CD8-positive, alpha-beta memory T cell (primary cell): Measurements from ENCODE around the gene SLC22A5. TPM values are rescaled to one million over a fixed set of nuclear protein-coding genes. Genes with fewer than 3 reads are reported as not detected.
"Not testable (repeated sequence)": the region's sequence is repeated elsewhere in the genome, so short reads cannot be mapped to it uniquely, and the experiment has no call there.

Experiments used
- CTCF ChIA-PET: fragments of 350-600 bp; sonication (Branson Sonifier 250); formaldehyde crosslinking; loops from one replicate; lab custom pipeline; 2021; ENCODE audit warnings: antibody characterized with exemption; lab: Charles Lee
- POLR2A ChIA-PET: fragments of 350-600 bp; sonication (Branson Sonifier 250); formaldehyde crosslinking; loops from one replicate; lab custom pipeline; 2021; ENCODE audit warnings: antibody characterized with exemption; lab: Charles Lee
- DNase-seq, 5 donors: peaks; one replicate each; pipeline versions ENCODE4 v3.0.0 to v3.0.0-alpha.2; 2020 to 2022; ENCODE audit warnings: mixed read lengths in 1 of 5
- H3K27ac ChIP-seq: one replicate; pipeline ENCODE4 v1.7.0; 2013; ENCODE audit warnings: low read depth, mild to moderate bottlenecking, low read length, moderate library complexity
- H3K27me3 ChIP-seq: 2 replicates; pipeline ENCODE4 v1.7.0; 2013; ENCODE audit warnings: low read length, mild to moderate bottlenecking; ENCODE audit not compliant: insufficient read depth, poor library complexity, severe bottlenecking
- H3K36me3 ChIP-seq: 2 replicates; pipeline ENCODE4 v1.7.0; 2013; ENCODE audit warnings: mild to moderate bottlenecking, low read length, moderate library complexity; ENCODE audit not compliant: insufficient read depth
- H3K4me1 ChIP-seq: 2 replicates; pipeline ENCODE4 v1.7.0; 2013; ENCODE audit warnings: mild to moderate bottlenecking, low read length, moderate library complexity; ENCODE audit not compliant: insufficient read depth
- H3K4me3 ChIP-seq: 2 replicates; pipeline ENCODE4 v1.7.0; 2013; ENCODE audit warnings: mild to moderate bottlenecking, low read length
- H3K9me3 ChIP-seq: 2 replicates; pipeline ENCODE4 v1.7.0; 2013; ENCODE audit warnings: mild to moderate bottlenecking, low read length
- H3K27ac Mint-ChIP-seq, 8 donors: one replicate each; pipeline ENCODE4 v1.8.0; 2020 to 2021; ENCODE audit warnings: mixed read lengths in 8 of 8, mild to moderate bottlenecking in 6 of 8, inconsistent platforms in 3 of 8, moderate library complexity in 3 of 8
- H3K27me3 Mint-ChIP-seq, 2 donors: one replicate each; pipeline ENCODE4 v1.8.0; 2020 to 2021; ENCODE audit warnings: mixed read lengths in 2 of 2, mild to moderate bottlenecking in 1 of 2, moderate library complexity in 1 of 2
- H3K36me3 Mint-ChIP-seq, 3 donors: one replicate each; pipeline ENCODE4 v1.8.0; 2020 to 2021; ENCODE audit warnings: mixed read lengths in 3 of 3, inconsistent platforms in 1 of 3, mild to moderate bottlenecking in 1 of 3
- H3K4me1 Mint-ChIP-seq, 3 donors: one replicate each; pipeline ENCODE4 v1.8.0; 2020 to 2021; ENCODE audit warnings: mixed read lengths in 3 of 3, inconsistent platforms in 1 of 3, mild to moderate bottlenecking in 1 of 3
- H3K4me3 Mint-ChIP-seq, 7 donors: one replicate each; pipeline ENCODE4 v1.8.0; 2020 to 2021; ENCODE audit warnings: mixed read lengths in 7 of 7, mild to moderate bottlenecking in 6 of 7, moderate library complexity in 4 of 7, inconsistent platforms in 2 of 7
- H3K9me3 Mint-ChIP-seq, 5 donors: one replicate each; pipeline ENCODE4 v1.8.0; 2020 to 2022; ENCODE audit warnings: mixed read lengths in 5 of 5, mild to moderate bottlenecking in 3 of 5, moderate library complexity in 2 of 5, inconsistent platforms in 1 of 5
- polyA plus RNA-seq: library from polyadenylated mRNA; unstranded; fragments of 300-500 nt; fragmentation: Illumina TruSeq; gene quantifications from one replicate; pipeline ENCODE4 v1.2.3, GENCODE V29; 2021
- total RNA-seq, 2 experiments: library from RNA; stranded (reverse); gene quantifications; one replicate each; pipeline ENCODE4 v1.2.3, GENCODE V29; 2021

Gene SLC22A5
- total and polyA plus RNA-seq, 3 experiments from 2014 or later, result 2.5 to 5.9 (median 5.2) TPM

GRCh38 chr5:132410451-132411303 is 41.2 kb downstream of the SLC22A5 start:
- H3K9me3 ChIP-seq, result no peaks in the 10 kb centered on the region
- peaks cover 2 to 32% (median 3%) of the 10 kb centered on the region in 3 donors for H3K36me3 Mint-ChIP-seq
- no peaks in the 10 kb centered on the region for H3K9me3 Mint-ChIP-seq
- DNase-seq, result peak; percentile 78 to 91 (median 85)
- peak overlapping the region; percentile 91 to 99 (median 96) for H3K4me3 Mint-ChIP-seq
- peaks cover 74% of the 10 kb centered on the region for H3K4me1 ChIP-seq
- POLR2A ChIA-PET, result interaction anchor here (0.5 to 5.5 kb wide), 25 partner anchors 10 to 116 kb away, joined by 3 to 77 read pairs (median 6); partner anchors contain the start of genes IRF1, SLC22A4 and SLC22A5
- H3K4me1 Mint-ChIP-seq, result peaks cover 70 to 91% (median 75%) of the 10 kb centered on the region in 3 donors
- no peaks in the 10 kb centered on the region for H3K27me3 ChIP-seq
- H3K27ac Mint-ChIP-seq, result peak overlapping the region; percentile 96 to 99 (median 98)
- CTCF ChIA-PET, result interaction anchor here (0.7 to 4.3 kb wide), 26 partner anchors 10 to 95 kb away, joined by 3 to 65 read pairs (median 10); partner anchors contain the start of gene IRF1
- H3K27me3 Mint-ChIP-seq, result no peaks in the 10 kb centered on the region
- H3K36me3 ChIP-seq, result no peaks in the 10 kb centered on the region
- peak overlapping the region; percentile 84 for H3K4me3 ChIP-seq
- H3K27ac ChIP-seq, result peak overlapping the region; percentile 93

GRCh38 chr5:132411304-132412013 is 41.9 kb downstream of the SLC22A5 start:
- Mint-ChIP-seq H3K36me3 (peaks cover 2 to 32% (median 3%) of the 10 kb centered on the region in 3 donors), H3K9me3 (no peaks in the 10 kb centered on the region), H3K4me3 (peak overlapping the region; percentile 91 to 99 (median 96)), H3K27ac (peak overlapping the region; percentile 96 to 99 (median 98)), H3K4me1 (peaks cover 68 to 91% (median 75%) of the 10 kb centered on the region in 3 donors), H3K27me3 (no peaks in the 10 kb centered on the region)
- no peaks in the 10 kb centered on the region for H3K36me3 ChIP-seq
- no peaks in the 10 kb centered on the region for H3K27me3 ChIP-seq
- peak in 3 of 5 donors; percentile 25 to 59 (median 42) for DNase-seq
- no peaks in the 10 kb centered on the region for H3K9me3 ChIP-seq
- H3K27ac ChIP-seq, result peak overlapping the region; percentile 93
- H3K4me1 ChIP-seq, result peaks cover 74% of the 10 kb centered on the region
- ChIA-PET CTCF (interaction anchor here (0.7 to 4.3 kb wide), 25 partner anchors 9 to 94 kb away, joined by 3 to 65 read pairs (median 10); partner anchors contain the start of gene IRF1), POLR2A (interaction anchor here (0.7 to 5.5 kb wide), 22 partner anchors 9 to 90 kb away, joined by 3 to 77 read pairs (median 8); partner anchors contain the start of genes IRF1 and SLC22A5)
- peak overlapping the region; percentile 84 for H3K4me3 ChIP-seq

- Histone ChIP-seq H3K27me3 (no peaks in the 10 kb centered on the region), H3K27ac (no peak overlapping the region), H3K4me1 (peaks cover 74% of the 10 kb centered on the region), H3K36me3 (no peaks in the 10 kb centered on the region), H3K9me3 (no peaks in the 10 kb centered on the region), H3K4me3 (peak overlapping the region; percentile 20)
- Mint-ChIP-seq H3K27ac (peak overlapping the region; percentile 96 to 99 (median 98)), H3K4me3 (peak overlapping the region; percentile 91 to 99 (median 96)), H3K27me3 (no peaks in the 10 kb centered on the region), H3K36me3 (peaks cover 4 to 47% (median 10%) of the 10 kb centered on the region in 3 donors), H3K4me1 (peaks cover 69 to 91% (median 75%) of the 10 kb centered on the region in 3 donors), H3K9me3 (no peaks in the 10 kb centered on the region)
- no peak for DNase-seq
- CTCF ChIA-PET, result interaction anchor here (2.3 to 5.8 kb wide), 6 partner anchors 11 to 88 kb away, joined by 11 to 78 read pairs (median 16); partner anchors contain the start of gene IRF1
- POLR2A ChIA-PET, result interaction anchor here (0.7 to 2.8 kb wide), 3 partner anchors 12 to 53 kb away, joined by 3 to 11 read pairs (median 11); no protein-coding TSS in a partner anchor
These were observed 44.1 kb downstream of the SLC22A5 start for GRCh38 chr5:132413567-132413966.

GRCh38 chr5:132414634-132415378 is 45.3 kb downstream of the SLC22A5 start:
- peak overlapping the region; percentile 91 to 99 (median 96) for H3K4me3 Mint-ChIP-seq

GRCh38 chr5:132415516-132415915 is 46.0 kb downstream of the SLC22A5 start:
- not testable (repeated sequence) for H3K36me3 ChIP-seq, H3K27me3 Mint-ChIP-seq, H3K27me3 ChIP-seq, H3K4me3 ChIP-seq, DNase-seq, H3K9me3 ChIP-seq, H3K9me3 Mint-ChIP-seq, H3K27ac ChIP-seq
- H3K4me1 ChIP-seq, result peaks cover 75% of the 10 kb centered on the region
- ChIA-PET POLR2A (interaction anchor here (1.1 to 2.8 kb wide), 8 partner anchors 10 to 81 kb away, joined by 3 to 19 read pairs (median 8); partner anchors contain the start of gene IRF1), CTCF (interaction anchor here (0.6 to 5.8 kb wide), 10 partner anchors 9 to 86 kb away, joined by 4 to 78 read pairs (median 12); partner anchors contain the start of gene IRF1)
- peaks cover 12 to 58% (median 14%) of the 10 kb centered on the region in 3 donors for H3K36me3 Mint-ChIP-seq
- H3K4me1 Mint-ChIP-seq, result peaks cover 74 to 94% (median 79%) of the 10 kb centered on the region in 3 donors
- peak overlapping the region; percentile 89 to 99 (median 98) for H3K27ac Mint-ChIP-seq
- peak overlapping the region; percentile 56 to 98 (median 95) for H3K4me3 Mint-ChIP-seq

More at GRCh38 chr5:132414634-132415378, 45.3 kb downstream of the SLC22A5 start:
- Mint-ChIP-seq H3K36me3 (peaks cover 10 to 55% (median 13%) of the 10 kb centered on the region in 3 donors), H3K27me3 (no peaks in the 10 kb centered on the region), H3K4me1 (peaks cover 70 to 91% (median 75%) of the 10 kb centered on the region in 3 donors), H3K27ac (peak overlapping the region; percentile 96 to 99 (median 98)), H3K9me3 (no peaks in the 10 kb centered on the region)
- no peak for DNase-seq
- Histone ChIP-seq H3K4me1 (peaks cover 72% of the 10 kb centered on the region), H3K9me3 (no peaks in the 10 kb centered on the region), H3K4me3 (peak overlapping the region; percentile 0), H3K36me3 (no peaks in the 10 kb centered on the region), H3K27ac (peak overlapping the region; percentile 34), H3K27me3 (no peaks in the 10 kb centered on the region)
- ChIA-PET CTCF (interaction anchor here (1.4 to 5.8 kb wide), 8 partner anchors 10 to 87 kb away, joined by 6 to 78 read pairs (median 14); partner anchors contain the start of gene IRF1), POLR2A (interaction anchor here (1.0 to 2.8 kb wide), 10 partner anchors 11 to 82 kb away, joined by 3 to 19 read pairs (median 6); partner anchors contain the start of gene IRF1)

- H3K27me3 Mint-ChIP-seq, result no peaks in the 10 kb centered on the region
- no peak for DNase-seq
- peaks cover 83 to 100% (median 88%) of the 10 kb centered on the region in 3 donors for H3K4me1 Mint-ChIP-seq
- peak overlapping the region in 6 of 7 donors; percentile 2 to 91 (median 30) for H3K4me3 Mint-ChIP-seq
- H3K9me3 Mint-ChIP-seq, result no peaks in the 10 kb centered on the region
- Histone ChIP-seq H3K4me3 (no peak overlapping the region), H3K27me3 (no peaks in the 10 kb centered on the region), H3K27ac (no peak overlapping the region), H3K4me1 (peaks cover 84% of the 10 kb centered on the region), H3K9me3 (no peaks in the 10 kb centered on the region), H3K36me3 (no peaks in the 10 kb centered on the region)
- ChIA-PET CTCF (interaction anchor here (1.2 to 5.8 kb wide), 8 partner anchors 9 to 85 kb away, joined by 4 to 78 read pairs (median 14); partner anchors contain the start of gene IRF1), POLR2A (interaction anchor here (0.8 to 2.8 kb wide), 4 partner anchors 11 to 73 kb away, joined by 3 to 11 read pairs (median 7); partner anchors contain the start of gene IRF1)
- peaks cover 12 to 63% (median 16%) of the 10 kb centered on the region in 3 donors for H3K36me3 Mint-ChIP-seq
- H3K27ac Mint-ChIP-seq, result peak overlapping the region; percentile 96 to 99 (median 98)
These were observed 46.9 kb downstream of the SLC22A5 start for GRCh38 chr5:132416306-132417009.
